Measurements from ENCODE around the gene FES.

Gene FES

DNA sequence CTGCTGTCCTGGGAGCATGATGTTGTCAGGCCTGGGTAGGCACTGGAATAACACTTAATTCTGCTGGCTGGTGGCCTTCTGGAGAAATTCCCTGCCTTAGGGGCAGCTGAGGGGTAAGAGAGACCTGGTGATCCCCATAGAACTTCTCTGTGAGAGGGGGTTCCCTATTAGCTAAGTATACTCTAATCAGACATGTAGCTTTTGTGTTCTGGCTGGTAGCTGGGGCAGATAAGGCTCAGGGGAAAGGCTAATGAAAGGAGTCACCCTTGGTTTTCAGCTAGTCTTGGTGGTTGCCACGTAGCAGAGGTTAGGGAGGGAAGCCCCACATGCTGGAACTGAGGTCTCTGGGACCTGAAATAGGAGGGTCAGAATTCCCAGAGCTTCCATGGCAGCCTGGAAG, 49.0 kb downstream of the FES start:
- no peak for DNase-seq

DNA sequence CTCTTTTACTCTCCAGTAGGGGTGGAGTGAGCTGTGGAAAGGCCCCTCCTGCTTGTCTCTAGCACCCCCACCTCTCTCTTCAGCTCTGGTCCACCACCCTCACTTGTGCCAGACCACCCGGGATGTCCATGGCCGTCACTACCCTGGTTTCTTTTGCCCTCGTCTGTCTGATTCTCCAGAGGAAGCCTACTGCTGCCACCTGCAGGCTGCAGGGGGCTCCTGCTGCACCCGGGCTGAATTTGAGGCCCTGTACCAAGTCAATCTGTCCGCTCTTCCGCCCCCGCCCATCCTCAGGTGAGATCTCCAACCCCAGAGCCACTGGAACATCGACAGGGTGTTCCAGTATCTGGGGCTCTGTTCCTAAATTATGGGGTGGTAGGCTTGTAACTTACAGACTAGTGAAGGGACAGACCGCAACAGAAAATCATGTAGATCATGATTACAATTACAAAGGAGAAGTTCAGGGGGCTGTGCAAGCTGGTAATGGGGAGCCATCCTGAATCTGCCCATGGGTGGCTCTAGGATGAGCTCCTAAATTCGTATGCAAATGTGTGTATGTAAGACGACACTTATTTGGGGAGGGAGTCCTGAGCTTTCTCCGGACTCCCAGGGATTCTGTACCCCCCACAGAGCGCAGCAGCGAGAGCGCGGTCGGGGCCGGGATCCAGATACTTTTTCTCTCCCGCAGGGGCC, 50.1 kb downstream of the FES start:
- DNase-seq, result peak; percentile 91

DNA sequence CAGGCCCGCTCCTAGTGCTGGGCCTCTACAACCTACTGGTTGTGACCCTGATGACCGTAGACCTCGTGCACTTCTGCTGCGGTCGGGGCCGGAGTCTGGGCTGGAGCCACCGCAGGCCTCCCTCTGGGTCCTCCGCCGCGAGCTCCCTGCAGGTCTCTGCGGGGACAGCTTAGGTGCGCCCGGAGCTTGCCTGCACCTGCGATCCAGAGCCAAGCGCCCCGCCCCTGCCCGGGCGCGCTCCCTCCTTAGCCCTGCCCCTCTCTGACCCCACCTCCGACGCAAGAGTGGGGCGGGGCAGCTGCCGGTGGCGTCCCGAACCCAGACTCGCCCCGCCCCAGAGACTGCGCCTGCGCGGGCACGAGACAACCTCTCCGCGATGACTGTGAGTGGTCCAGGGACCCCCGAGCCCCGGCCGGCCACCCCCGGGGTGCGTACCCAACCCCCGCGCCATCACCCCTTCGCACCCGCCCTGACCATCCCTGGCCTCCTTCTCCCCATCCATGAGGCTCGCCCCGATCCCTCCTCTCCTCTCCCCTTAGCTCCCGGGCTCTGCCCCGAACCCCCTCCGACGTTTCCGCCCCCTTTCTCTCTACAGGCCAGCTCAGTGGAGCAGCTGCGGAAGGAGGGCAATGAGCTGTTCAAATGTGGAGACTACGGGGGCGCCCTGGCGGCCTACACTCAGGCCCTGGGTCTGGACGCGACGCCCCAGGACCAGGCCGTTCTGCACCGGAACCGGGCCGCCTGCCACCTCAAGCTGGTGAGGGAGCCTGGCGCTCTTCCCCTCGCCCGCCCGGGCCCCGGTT, 50.8 kb downstream of the FES start, which contains the start of gene UNC45A:
Gene UNC45A, plus strand, starts transcription at position 337 of the 803 bp plus-strand sequence. Its CDS starts 40 bp downstream, at position 377.
- DNase-seq, result peak; percentile 98

DNA sequence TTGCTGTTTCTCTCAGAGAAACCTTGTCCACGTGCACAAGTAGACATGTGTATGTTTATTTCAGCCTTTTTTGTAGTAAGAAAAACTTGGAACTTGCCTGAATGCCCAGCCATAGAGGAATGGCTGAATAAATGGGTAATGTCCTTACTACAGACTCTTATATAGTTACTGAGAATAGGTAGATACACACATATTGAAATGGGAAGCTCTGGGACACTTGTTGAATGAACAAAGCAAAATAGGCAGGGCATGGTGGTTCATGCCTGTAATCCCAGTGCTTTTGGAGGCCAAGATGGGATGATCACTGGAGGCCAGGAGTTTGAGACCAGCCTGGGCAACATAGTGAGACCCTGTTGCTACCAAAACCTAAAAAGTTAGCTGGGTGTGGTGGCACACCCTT, 52.5 kb downstream of the FES start:
- DNase-seq, result no peak

DNA sequence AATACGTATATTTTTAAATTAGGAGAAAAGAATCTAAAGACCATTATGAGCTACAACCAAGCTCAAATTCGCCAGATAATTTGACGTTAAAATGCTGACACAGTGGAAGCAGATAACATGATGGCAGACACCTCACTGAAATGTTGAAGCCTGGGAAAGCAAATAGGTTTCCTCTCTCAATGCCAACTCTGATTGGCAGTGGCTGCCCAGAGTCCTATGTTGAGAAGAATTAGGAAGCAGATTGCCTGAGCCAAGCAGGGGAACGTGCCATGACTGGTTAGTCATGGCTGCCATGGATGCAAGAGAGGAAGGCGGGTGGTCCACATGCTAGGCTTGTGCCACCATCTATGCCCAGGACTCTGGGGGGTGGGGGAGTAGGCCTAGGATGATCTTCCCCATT, 54.0 kb downstream of the FES start:
- DNase-seq, result no peak

DNA sequence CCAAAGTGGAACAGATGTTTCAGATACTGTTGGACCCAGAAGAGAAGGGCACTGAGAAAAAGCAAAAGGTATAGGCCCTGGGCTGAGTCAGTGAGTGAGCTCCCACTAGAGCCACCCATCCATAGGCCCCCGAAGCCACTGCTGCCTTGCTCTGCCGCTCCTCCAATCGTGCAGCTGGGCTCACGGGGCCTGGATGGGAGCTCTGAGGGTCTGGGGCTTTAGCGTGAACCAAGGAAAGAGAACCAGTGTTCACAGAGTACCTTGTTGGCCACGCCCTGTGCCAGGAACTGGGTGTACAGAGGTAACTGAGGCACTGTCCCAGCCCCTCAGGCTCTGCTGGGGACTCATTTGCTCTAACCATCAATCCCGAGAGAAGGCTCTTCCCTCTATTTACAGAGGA, 55.5 kb downstream of the FES start:
- DNase-seq, result no peak

DNA sequence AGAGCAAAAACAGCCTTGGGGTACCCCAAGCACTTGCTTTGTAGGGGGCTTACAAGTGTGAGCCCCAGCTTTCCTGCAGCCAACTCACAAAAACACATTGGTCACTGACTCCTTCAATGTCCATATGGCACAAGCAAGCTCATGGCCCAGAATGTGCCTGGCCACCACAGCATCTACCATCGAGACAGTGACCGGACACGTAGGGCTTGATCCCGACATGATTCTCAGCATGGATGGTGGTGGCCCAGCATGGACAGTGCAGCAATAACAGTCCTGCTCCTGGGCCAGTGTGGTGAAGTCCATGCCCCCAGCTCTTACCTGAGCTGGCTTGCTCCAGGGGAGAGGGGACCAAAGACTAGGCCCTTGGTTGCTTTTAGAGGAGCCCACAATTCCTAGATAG, 56.7 kb downstream of the FES start:
- no peak for DNase-seq

DNA sequence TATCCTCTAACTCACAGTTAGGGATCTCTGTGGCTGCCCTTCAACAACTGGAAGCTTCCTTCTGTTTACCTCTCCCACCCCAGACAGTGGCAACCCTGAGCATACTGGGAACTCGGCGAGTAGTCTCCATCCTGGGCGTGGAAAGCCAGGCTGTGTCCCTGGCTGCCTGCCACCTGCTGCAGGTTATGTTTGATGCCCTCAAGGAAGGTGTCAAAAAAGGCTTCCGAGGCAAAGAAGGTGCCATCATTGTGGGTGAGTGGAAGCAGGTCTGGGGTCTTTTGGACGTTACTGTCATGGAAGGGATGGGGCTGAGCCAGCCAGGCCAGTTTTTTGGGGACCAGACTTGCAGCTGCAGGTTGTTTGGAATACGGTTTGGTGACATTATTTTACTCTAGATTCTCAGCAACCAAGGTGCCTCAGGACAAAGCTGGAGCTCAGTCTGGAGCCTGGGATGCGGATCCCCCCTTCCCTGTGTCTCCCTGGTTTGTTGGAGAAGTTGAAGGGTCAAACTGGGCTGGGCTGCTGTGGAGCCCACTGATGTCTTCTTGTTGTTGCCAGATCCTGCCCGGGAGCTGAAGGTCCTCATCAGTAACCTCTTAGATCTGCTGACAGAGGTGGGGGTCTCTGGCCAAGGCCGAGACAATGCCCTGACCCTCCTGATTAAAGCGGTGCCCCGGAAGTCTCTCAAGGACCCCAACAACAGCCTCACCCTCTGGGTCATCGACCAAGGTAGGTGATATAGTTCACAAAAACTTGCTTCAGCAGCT, 58.2 kb downstream of the FES start:
- DNase-seq, result no peak

DNA sequence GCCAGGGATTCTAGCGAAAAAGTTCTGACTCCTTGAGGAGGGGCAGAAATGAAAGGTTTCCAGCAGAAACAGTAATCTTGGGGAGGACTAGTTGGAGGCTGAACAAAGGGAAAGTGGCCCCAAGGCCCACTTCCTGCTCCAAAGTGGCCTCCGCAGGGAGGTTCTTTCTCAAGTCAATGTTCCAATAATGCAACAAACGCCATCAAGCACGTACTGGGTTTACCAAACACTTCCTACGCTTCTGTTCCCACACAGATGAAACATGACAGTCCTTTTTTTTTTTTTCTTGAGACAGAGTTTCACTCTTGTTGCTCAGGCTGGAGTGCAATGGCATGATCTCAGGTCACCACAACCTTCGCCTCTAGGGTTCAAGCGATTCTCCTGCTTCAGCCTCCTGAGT, 60.8 kb downstream of the FES start:
- no peak for DNase-seq
